NK-92 treated with Interleukin-12 subunit alpha and Interleukin-12 subunit beta, amount 100 ng/mL, for 24 hours (cell line): ENCODE measurements around the gene IKZF5.

Experiments
- DNase-seq: peaks from one replicate; lab custom pipeline; 2025; lab: John Stamatoyannopoulos, UW

Gene IKZF5

DNA sequence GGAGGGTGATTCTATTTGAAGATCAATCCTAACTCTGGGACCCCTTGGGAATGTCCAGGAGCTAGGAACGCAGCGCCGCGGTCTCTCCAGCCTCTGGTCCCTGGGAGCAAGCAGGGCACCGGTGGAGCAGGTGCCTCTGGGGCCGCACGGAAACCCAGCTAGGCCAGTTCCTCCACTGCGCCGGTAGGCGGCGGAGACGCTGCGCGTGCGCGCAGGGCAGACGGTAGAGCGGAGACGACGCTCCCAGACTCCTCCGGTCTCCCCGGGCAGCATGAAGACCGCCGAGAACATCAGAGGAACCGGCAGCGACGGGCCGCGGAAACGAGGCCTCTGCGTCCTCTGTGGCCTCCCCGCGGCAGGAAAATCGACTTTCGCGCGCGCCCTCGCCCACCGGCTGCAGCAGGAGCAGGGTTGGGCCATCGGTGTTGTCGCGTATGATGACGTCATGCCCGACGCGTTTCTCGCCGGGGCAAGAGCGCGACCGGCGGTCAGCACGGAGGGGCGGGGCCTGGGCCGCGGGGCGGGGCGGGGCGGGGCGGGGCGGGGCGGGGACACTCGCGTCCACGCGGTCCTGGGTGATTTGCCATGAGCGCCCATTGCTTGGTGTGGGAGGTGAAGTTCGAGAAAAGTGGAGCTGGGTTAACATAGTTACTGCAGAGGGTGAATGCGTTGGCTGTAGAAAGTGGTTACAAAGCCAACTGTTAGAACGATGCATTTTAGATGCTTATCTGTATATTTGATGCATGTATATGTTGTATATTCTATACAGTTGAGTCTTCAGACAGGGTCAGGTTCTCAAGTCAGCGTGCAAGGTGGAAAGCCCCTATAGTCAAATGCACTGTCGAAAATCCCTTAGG, 28.2 kb downstream of the IKZF5 start, which contains the start of gene PSTK:
Gene PSTK (plus strand): TSS at position 193 of the 857 bp plus-strand sequence. CDS start 79 bp downstream, at position 272.
- DNase-seq: peak; percentile 81

DNA sequence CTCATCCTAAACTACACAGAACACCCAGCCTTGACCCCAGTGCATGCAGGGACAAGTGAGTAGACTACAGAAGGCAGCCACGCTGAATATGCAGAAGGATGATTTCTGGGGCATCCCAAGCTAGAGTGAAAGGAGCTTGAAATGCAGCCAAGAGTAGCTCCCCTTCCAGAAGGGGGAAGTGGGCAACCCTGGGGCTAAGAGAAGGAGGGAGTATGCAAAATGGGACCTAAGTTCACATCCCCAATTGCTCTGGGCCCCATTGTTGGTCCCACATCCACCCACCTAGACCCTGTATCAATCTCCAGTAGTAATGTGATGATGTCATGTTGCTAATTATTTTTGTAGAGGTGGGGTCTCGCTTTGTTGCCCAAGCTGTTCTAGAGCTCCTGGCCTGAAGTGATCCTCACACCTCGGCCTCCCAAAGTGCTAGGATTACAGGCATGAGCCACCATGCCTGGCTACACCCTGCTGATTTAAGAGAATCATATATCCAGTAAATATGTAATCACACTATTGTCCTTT, 34.0 kb downstream of the IKZF5 start:
- no peak for DNase-seq

DNA sequence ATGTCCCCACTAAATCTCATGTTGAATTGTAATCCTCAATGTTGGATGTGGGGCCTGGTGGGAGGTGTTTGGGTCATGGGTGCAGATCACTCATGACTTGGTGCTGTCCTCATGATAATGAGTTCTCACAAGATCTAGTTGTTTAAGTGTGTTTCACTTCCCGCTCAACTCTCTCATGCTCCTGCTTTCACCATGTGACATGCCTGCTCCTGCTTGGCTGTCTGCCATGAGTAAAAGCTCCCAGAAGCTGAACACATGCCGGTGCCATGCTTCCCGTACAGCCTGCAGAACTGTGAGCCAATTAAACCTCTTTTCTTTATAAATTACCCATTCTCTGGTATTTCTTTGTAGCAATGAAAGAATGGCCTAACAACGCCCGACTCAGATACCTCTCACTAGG, 34.6 kb downstream of the IKZF5 start:
- no peak for DNase-seq

DNA sequence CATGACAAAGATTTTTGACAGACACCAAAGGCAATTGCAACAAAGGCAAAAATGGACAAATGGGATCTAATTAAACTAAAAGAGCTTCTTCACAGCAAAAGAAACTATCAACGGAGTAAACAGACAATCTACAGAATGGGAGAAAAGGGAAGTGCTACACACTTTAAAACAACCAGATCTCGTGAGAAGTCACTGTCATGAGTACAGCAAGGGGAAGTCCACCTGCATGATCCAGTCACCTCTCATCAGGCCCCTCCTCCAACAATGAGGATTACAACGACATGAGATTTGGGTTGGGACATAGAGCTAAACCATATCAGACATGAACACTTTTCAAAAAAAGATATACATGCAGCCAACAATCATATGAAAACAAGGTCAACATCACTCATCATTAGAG, 39.9 kb downstream of the IKZF5 start:
- DNase-seq: no peak

DNA sequence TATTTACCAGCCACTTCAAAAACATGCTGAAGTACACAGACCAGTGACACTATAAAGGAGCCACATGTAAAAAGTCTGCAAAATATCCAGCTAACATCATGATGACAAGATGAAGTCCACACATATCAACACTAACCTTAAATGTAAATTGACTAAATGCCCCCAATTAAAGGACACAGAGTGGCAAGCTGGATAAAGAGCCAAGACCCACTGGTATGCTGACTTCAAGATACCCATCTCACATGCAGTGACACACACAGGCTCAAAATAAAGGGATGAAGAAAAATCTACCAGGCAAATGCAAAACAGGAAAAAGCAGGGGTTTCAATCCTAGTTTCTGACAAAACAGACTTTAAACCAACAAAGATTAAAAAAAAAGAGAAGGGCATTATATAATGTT, 41.7 kb downstream of the IKZF5 start:
- no peak for DNase-seq

DNA sequence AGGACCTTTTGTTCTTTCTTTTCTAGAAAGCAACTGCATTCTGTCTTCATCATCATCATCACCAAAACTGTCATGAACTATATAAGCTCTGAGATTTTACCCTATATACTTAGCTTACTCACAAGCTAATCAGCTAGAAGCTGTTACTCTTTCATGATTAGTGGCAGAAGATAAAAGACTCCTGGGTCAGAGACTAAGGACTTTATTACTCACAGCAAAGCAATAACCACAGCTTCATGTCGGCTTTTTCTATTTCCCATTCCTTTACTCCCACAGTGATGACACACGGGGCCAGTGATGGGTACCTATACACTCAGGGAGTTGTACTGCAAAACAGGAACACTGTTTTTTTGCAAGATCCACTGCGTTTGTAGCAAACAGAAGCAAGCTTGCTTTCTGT, 46.2 kb downstream of the IKZF5 start:
- DNase-seq: no peak

DNA sequence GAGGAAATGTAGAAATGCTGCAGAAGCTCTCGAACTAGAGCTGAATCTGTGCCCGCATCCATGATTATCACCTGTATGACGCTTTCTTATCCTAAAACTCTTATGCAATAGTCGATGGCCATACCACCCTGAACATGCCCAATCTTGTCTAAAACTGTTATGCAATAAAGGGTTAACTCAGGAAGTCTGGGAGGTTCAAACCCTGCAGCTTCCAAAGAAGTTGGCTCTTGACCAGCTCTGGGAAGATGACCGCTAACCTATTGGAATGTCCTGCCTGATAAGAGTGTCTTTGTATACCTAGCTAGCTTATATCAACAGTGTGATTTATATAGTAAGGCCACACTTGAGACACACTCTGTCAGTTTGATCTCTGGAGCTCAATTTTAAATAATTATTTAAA, 51.1 kb downstream of the IKZF5 start:
- no peak for DNase-seq

DNA sequence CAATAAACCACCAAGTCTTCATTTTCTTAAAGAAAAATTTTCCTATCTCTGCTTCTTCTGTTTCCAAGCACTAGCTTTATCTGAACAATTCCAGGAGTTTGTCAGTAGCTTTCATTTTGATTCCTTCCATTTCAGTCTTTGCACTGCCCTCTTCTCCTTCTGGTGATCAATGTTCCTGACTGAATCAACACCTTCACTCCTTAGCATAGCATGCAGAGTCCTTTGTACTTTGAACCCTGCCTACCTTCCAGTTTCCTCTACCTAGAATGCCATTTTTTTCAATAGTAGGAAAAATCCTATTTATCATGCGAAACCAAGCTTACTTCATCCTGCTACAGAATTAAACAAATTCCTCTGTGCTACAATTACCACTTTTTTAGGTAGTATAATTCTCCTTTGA, 52.7 kb downstream of the IKZF5 start:
- DNase-seq: no peak

DNA sequence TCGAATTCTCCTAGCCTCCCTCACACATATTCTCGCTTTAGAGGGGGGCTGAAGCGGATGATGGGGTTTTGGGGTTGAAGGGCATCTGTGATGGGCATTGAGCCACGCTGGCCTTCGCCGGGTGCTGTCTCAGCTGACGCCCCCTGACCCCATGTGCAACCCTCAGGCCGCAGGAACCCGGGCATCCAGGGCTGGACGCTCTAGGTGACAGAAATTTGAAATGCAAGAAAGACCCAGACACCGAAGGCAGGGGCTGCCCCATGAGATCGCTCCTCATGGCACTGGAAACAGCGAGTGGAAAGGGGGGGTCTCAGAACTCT, 53.9 kb downstream of the IKZF5 start:
- no peak for DNase-seq

DNA sequence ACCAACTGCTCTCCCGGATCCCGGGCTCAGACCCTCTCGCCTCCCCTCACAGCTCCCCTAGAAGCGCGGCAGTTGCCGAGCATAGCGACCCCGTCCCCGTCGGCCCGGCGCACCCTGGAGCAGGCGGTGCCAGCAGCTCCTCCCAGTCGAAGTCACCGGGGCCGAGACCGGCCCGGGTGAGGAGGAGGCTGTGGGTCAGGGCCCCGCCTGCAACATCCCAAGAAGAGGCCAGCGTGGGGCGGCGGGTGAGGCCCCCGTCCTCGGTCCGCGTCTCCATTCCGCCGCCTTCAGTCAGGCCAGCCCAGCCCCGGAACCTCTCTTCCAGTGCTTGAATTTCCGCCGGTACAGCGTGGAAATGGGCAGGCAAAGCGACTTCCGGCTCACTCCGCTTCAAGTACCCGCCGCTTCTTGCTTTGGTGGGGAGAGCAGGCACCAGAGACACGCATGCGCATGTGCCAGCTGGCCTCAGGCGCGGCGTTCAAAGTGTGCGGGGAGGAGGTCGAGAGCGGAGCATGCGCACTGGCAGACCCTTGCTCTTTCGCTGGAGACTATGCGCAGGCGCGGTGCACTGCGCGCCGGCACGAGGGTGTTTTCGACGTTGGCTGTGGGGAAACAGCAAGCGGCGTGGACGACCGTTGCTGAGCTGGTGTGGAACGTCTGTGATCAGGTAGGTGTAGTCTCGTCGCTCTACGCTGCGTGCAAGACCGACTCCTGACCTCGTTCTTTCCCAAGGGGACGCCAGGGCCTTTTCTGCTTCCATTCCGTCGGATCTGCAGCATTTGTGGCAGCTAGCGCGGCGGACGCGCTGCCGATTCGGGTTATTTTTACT, 54.5 kb downstream of the IKZF5 start, which contains the start of gene C10orf88:
Gene C10orf88 (minus strand): TSS at position 326 of the 829 bp plus-strand sequence. CDS start 49 bp downstream, at position 277.
- peak; percentile 94 for DNase-seq

DNA sequence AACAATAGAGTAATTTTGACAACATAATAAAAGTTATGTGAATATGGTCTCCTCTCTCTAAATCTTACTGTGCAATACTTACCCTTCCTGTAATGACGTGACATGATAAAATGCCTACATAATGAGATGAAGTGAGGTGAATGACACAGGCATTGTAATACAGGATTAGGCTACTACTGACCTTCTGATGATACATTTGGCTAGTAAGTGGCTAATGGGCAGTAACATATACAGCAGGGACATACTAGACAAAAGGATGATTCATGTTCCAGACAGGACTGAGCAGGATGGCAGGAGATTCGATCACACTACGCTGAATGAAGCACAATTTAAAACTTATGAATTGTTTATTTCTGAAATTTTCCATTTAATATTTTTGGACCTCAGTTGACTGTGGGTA, 59.3 kb downstream of the IKZF5 start:
- no peak for DNase-seq
